ENCODE measurements around the gene FRMD8.

Gene FRMD8

GRCh38 chr11:65377036-65377435, 9.4 kb upstream of the FRMD8 start:
- no peaks in the 10 kb centered on the region for H3K27me3 ChIP-seq (ENCODE audit: control insufficient read depth, insufficient read depth, low read length)
- no peak overlapping the region for H3K4me3 ChIP-seq (ENCODE audit: low read length)
- H3K9ac ChIP-seq (ENCODE audit: low read length): no peak overlapping the region
- H3K4me1 ChIP-seq (ENCODE audit: control insufficient read depth, low read depth, low read length): no peaks in the 10 kb centered on the region
- H3K36me3 ChIP-seq (ENCODE audit: control insufficient read depth, low read depth, low read length): no peaks in the 10 kb centered on the region
- no peaks in the 10 kb centered on the region for H3K9me3 ChIP-seq (ENCODE audit: control insufficient read depth, low read depth, low read length)
- H3K27ac ChIP-seq (ENCODE audit: low read length): no peak overlapping the region

DNA sequence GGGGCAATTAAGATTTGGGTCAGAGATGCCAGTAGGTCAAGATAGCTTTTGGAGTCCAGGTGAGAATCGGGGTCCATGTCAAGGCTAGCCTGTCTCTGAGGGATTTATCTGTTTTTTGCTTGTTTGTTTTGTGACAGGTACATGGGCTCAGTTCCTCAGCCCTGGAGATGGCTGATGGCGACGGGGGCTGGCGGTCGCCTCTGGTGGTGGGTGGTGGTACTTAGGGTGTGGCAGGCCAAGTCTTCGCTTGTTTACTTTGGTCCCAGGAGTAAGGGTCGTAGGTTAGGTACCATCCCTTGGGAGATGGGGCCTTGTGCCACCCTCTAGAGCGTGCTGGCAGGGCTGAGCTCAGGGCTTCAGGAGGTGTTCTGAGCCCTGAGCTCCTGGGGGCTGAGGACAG, 8.7 kb upstream of the FRMD8 start:
- H3K9ac ChIP-seq (ENCODE audit: low read length): no peak overlapping the region
- no peak overlapping the region for H3K4me3 ChIP-seq (ENCODE audit: low read length)
- H3K4me1 ChIP-seq (ENCODE audit: control insufficient read depth, low read depth, low read length): peaks cover 7% of the 10 kb centered on the region
- H3K27ac ChIP-seq (ENCODE audit: low read length): no peak overlapping the region
- H3K27me3 ChIP-seq (ENCODE audit: control insufficient read depth, insufficient read depth, low read length): no peaks in the 10 kb centered on the region
- H3K9me3 ChIP-seq (ENCODE audit: control insufficient read depth, low read depth, low read length): no peaks in the 10 kb centered on the region
- no peaks in the 10 kb centered on the region for H3K36me3 ChIP-seq (ENCODE audit: control insufficient read depth, low read depth, low read length)

DNA sequence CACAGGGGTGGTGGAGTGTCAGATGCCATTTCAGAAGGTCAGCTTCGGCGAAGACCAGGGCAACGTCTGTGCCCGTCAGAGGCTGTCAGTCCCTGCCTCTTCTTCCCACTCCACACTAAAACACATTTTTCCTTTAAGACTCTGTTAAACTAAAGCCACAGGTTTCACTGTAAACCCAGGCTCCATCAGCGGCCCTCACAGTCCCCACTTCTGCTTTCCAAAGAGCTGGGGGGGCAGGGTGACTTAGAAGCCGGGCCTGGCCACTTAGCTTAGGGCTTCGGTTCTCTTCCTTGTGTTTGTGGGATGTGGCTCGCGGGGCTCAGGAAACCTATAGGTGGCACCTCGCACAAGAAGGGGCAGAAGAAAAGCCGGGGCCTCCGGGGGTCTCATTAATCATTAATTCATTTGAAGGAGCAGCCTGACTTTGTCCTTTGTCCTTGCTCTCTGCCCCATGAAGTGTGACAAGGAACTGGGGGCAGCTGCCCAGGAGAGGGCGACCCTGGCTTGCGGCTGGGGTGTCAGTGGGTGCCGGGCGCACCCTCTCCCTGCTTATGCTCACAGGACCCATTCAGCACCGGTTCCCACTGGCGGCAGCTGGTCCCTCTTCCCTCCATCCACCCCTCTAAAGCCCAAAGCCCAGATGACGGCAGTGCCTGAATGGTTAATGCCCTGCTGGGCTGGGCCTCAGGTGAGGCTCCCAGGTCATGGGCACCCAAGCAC, 8.1 kb upstream of the FRMD8 start:
- Histone ChIP-seq H3K36me3 (ENCODE audit: control insufficient read depth, low read depth, low read length) (no peaks in the 10 kb centered on the region), H3K27me3 (ENCODE audit: control insufficient read depth, insufficient read depth, low read length) (no peaks in the 10 kb centered on the region), H3K4me3 (ENCODE audit: low read length) (no peak overlapping the region), H3K9ac (ENCODE audit: low read length) (no peak overlapping the region), H3K9me3 (ENCODE audit: control insufficient read depth, low read depth, low read length) (no peaks in the 10 kb centered on the region), H3K27ac (ENCODE audit: low read length) (no peak overlapping the region), H3K4me1 (ENCODE audit: control insufficient read depth, low read depth, low read length) (peaks cover 8% of the 10 kb centered on the region)

DNA sequence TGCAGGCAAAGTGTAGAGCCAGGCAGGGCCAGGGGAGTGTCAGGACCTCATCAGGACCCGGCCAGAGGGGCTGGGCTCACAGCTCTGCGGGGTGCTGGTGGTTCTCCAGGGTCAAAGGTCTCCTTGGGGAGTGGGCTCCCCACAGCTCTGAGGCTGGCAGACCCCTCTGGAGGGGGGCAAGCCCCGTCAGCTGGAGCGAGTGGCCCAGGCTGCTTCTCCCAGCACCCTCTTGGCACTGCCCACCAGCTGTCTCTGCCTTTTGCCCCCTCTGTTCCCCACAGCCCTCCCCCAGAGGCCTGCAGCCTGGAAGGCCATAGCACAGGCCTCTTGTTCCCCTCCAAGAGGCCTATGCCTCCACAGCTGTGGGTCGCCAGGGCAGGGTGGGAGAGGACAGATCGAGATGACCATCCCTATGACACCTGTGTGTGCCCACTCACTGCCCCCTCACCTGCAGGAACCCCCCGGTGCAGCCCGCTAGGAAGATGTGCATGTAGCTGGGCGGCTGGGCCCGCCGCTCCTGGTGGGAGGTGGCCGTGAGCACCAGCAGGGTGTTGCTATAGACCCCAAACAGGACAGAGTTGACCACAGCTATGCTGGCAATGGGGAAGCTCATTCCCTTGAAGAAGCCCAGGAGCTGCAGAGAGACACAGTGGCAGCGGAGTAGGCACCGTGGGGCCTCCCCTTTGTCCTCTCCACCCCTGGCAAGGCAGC, 7.4 kb upstream of the FRMD8 start:
- Histone ChIP-seq H3K9me3 (ENCODE audit: control insufficient read depth, low read depth, low read length) (no peaks in the 10 kb centered on the region), H3K36me3 (ENCODE audit: control insufficient read depth, low read depth, low read length) (no peaks in the 10 kb centered on the region), H3K27me3 (ENCODE audit: control insufficient read depth, insufficient read depth, low read length) (no peaks in the 10 kb centered on the region), H3K4me1 (ENCODE audit: control insufficient read depth, low read depth, low read length) (peaks cover 8% of the 10 kb centered on the region), H3K27ac (ENCODE audit: low read length) (no peak overlapping the region), H3K4me3 (ENCODE audit: low read length) (no peak overlapping the region), H3K9ac (ENCODE audit: low read length) (no peak overlapping the region)

GRCh38 chr11:65379698-65380459, 6.6 kb upstream of the FRMD8 start:
- Histone ChIP-seq H3K4me1 (ENCODE audit: control insufficient read depth, low read depth, low read length) (peaks cover 8% of the 10 kb centered on the region), H3K27ac (ENCODE audit: low read length) (no peak overlapping the region)

GRCh38 chr11:65380460-65381119, 5.8 kb upstream of the FRMD8 start:
- Histone ChIP-seq H3K4me3 (ENCODE audit: low read length) (no peak overlapping the region), H3K9ac (ENCODE audit: low read length) (no peak overlapping the region), H3K27me3 (ENCODE audit: control insufficient read depth, insufficient read depth, low read length) (no peaks in the 10 kb centered on the region), H3K36me3 (ENCODE audit: control insufficient read depth, low read depth, low read length) (no peaks in the 10 kb centered on the region), H3K9me3 (ENCODE audit: control insufficient read depth, low read depth, low read length) (no peaks in the 10 kb centered on the region), H3K4me1 (ENCODE audit: control insufficient read depth, low read depth, low read length) (peaks cover 8% of the 10 kb centered on the region), H3K27ac (ENCODE audit: low read length) (no peak overlapping the region)

More at GRCh38 chr11:65379698-65380459, 6.6 kb upstream of the FRMD8 start:
- no peak overlapping the region for H3K9ac ChIP-seq (ENCODE audit: low read length)
- no peaks in the 10 kb centered on the region for H3K27me3 ChIP-seq (ENCODE audit: control insufficient read depth, insufficient read depth, low read length)
- H3K36me3 ChIP-seq (ENCODE audit: control insufficient read depth, low read depth, low read length): no peaks in the 10 kb centered on the region
- H3K4me3 ChIP-seq (ENCODE audit: low read length): no peak overlapping the region
- H3K9me3 ChIP-seq (ENCODE audit: control insufficient read depth, low read depth, low read length): no peaks in the 10 kb centered on the region

DNA sequence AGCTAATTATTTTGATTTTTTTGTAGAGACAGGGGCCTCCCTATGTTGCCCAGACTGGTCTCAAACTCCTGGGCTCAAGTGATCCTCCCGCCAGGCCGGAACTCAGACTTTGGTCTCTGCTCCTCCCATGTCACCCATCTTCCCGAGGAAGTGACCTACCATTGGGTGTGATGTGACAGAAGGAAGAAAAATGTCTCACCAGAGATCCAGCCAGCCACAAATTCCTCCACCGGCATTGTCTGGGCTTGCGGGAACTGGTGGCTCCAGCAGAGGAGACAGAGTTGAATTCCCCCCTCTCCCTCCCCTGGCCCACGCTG, 4.8 kb upstream of the FRMD8 start:
- no peak overlapping the region for H3K9ac ChIP-seq (ENCODE audit: low read length)
- no peaks in the 10 kb centered on the region for H3K36me3 ChIP-seq (ENCODE audit: control insufficient read depth, low read depth, low read length)
- H3K27me3 ChIP-seq (ENCODE audit: control insufficient read depth, insufficient read depth, low read length): no peaks in the 10 kb centered on the region
- H3K4me1 ChIP-seq (ENCODE audit: control insufficient read depth, low read depth, low read length): peaks cover 8% of the 10 kb centered on the region
- no peak overlapping the region for H3K4me3 ChIP-seq (ENCODE audit: low read length)
- H3K9me3 ChIP-seq (ENCODE audit: control insufficient read depth, low read depth, low read length): no peaks in the 10 kb centered on the region
- no peak overlapping the region for H3K27ac ChIP-seq (ENCODE audit: low read length)

GRCh38 chr11:65382033-65382803, 4.2 kb upstream of the FRMD8 start, which contains the start of gene SLC25A45:
SLC25A45 (minus strand) TSS chr11:65382646; CDS start chr11:65381951, 695 bp downstream.
- H3K4me3 ChIP-seq (ENCODE audit: low read length): no peak within 1 kb of the TSS
- no peak within 1 kb of the TSS for H3K9ac ChIP-seq (ENCODE audit: low read length)
- peaks cover 8% of the 10 kb centered on the region for H3K4me1 ChIP-seq (ENCODE audit: control insufficient read depth, low read depth, low read length)
- no peaks in the 10 kb centered on the region for H3K27me3 ChIP-seq (ENCODE audit: control insufficient read depth, insufficient read depth, low read length)
- H3K9me3 ChIP-seq (ENCODE audit: control insufficient read depth, low read depth, low read length): no peaks in the 10 kb centered on the region
- H3K36me3 ChIP-seq (ENCODE audit: control insufficient read depth, low read depth, low read length): no peaks in the 10 kb centered on the region
- no peak within 1 kb of the TSS for H3K27ac ChIP-seq (ENCODE audit: low read length)

DNA sequence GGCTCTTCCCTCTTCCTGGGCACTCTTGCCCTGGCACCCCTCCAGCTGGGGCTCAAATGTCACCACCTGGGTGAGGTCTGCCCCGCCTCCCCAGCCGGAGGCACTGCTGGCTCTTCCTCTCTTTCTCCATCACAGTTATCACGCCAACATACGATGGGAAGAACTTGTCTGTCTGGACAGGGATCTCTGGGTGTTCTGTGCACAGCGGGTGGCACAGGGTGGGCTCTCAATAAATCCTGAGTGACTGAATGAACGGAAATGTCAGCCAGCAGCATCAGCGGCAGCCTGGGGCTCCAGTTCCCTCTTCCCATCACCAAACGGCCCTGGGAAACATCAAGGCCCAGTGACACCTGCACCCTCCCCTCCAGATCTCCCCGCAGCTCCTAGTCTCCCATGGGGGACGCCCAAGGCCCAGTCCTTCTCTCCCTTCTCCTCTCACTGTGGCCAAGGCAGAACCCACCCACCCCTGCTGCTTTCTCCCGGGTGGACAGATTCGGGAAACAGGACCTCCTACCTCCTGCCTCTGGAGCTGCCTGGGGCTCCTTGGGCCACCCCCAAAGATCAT, 3.6 kb upstream of the FRMD8 start:
- Histone ChIP-seq H3K9ac (ENCODE audit: low read length) (no peak overlapping the region), H3K4me1 (ENCODE audit: control insufficient read depth, low read depth, low read length) (peaks cover 8% of the 10 kb centered on the region), H3K27ac (ENCODE audit: low read length) (no peak overlapping the region), H3K4me3 (ENCODE audit: low read length) (no peak overlapping the region), H3K27me3 (ENCODE audit: control insufficient read depth, insufficient read depth, low read length) (no peaks in the 10 kb centered on the region), H3K36me3 (ENCODE audit: control insufficient read depth, low read depth, low read length) (no peaks in the 10 kb centered on the region), H3K9me3 (ENCODE audit: control insufficient read depth, low read depth, low read length) (no peaks in the 10 kb centered on the region)

DNA sequence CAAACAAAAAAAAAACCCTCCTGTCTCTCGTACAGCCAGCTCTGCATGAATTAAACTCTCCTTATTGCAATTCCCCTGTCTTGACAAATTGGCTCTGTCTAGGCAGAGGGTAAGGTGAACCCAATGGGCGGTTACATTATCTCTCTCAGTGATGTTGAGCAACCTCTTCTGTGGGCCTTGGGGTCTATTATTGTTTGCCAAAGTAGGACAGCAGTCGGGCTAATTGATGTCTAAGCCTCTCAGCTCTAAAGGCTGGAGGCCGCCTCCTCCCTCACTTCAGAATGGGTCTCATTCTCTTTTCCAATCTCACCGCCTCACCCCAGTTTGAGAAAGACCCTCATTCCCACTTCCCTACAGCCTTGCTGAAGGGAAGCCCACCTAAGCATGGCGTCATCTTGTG, 2.7 kb upstream of the FRMD8 start:
- no peak overlapping the region for H3K9ac ChIP-seq (ENCODE audit: low read length)
- no peaks in the 10 kb centered on the region for H3K36me3 ChIP-seq (ENCODE audit: control insufficient read depth, low read depth, low read length)
- no peak overlapping the region for H3K4me3 ChIP-seq (ENCODE audit: low read length)
- no peak overlapping the region for H3K27ac ChIP-seq (ENCODE audit: low read length)
- peaks cover 8% of the 10 kb centered on the region for H3K4me1 ChIP-seq (ENCODE audit: control insufficient read depth, low read depth, low read length)
- no peaks in the 10 kb centered on the region for H3K9me3 ChIP-seq (ENCODE audit: control insufficient read depth, low read depth, low read length)
- H3K27me3 ChIP-seq (ENCODE audit: control insufficient read depth, insufficient read depth, low read length): no peaks in the 10 kb centered on the region

Measured in iPS-18a (cell line).